ENCODE results near the gene FBLN2. TPM values are rescaled to one million over a fixed set of nuclear protein-coding genes. Genes with fewer than 3 reads are reported as not detected.

The FBLN2 gene
- total and polyA plus RNA-seq, 2 donors, result 12.2 to 15.3 TPM

DNA sequence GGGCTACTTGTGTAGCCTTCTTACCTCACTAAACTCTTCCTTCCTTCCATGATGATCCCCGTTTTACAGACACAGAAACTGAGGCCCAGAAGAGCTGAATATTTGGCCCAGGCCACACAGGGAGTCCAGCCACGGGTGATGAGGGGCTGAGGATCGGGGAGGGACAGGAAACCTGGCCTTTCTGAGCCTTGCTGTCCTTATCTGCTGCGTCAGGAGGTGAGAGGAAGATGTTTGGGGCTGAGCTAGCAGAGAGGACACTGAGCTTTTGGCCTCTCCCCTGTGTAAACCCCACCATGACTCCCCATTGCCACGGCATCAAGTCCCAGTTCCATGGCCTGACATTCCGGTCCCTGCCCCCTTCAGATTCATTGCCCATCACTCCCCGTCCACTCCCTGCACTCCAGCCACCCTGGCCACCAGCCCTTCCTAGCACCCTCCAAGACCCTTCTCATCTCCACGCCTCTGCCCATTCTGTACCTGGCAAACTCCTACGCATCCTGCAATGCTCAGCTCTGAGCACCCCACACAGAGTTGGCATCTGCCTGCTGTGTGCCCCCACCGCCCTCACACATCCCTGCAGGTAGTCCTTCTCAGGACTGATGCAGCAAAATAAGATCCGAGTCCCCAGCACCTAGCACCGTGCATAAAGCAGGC is 103.0 kb downstream of the FBLN2 start:
- WGBS, result 92% methylated on average over 12 of the region's 12 CpGs
- H3K27ac ChIP-seq (ENCODE audit: low read depth in 1 of 2, low read length in 1 of 2), result no peak overlapping the region
- DNase-seq (ENCODE audit: low read depth in 6 of 9, low spot score in 9 of 9), result no peak
- peaks cover 0 to 6% of the 10 kb centered on the region in 2 donors for H3K9me3 ChIP-seq (ENCODE audit: control insufficient read depth in 2 of 2, insufficient read depth in 1 of 2, low read length in 1 of 2)
- H3K4me1 ChIP-seq (ENCODE audit: control insufficient read depth in 2 of 2, insufficient read depth in 2 of 2, low read length in 2 of 2), result peaks cover 22 to 32% of the 10 kb centered on the region in 2 donors
- peaks cover 9 to 67% of the 10 kb centered on the region in 2 donors for H3K27me3 ChIP-seq (ENCODE audit: control insufficient read depth in 2 of 2, insufficient read depth in 1 of 2, low read length in 1 of 2)
- no peaks in the 10 kb centered on the region for H3K36me3 ChIP-seq (ENCODE audit: control insufficient read depth in 2 of 2, insufficient read depth in 2 of 2, low read length in 1 of 2)
- H3K4me3 ChIP-seq (ENCODE audit: low read length in 2 of 2), result no peak overlapping the region

DNA sequence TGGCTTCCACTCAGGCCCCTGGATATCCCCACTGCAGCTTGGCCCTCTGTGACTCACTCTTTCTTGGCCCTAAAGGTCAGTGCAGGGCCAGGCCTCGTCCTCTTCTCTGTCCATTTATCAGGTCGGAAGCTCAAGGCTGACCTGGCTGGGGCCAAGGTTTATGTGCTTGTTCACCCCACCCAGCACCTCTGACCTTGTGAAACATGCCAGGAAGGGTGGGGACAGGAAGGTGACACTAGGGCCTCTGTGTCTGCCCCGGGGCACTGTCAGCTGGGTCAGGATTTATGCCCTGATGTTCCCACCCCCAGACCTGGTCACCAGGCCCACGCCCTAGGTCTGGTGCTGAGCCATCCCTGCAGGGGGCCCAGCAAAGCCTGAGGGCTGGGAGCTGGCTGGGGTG is 103.8 kb downstream of the FBLN2 start:
- WGBS, result 80% methylated on average over 4 of the region's 4 CpGs
- no peaks in the 10 kb centered on the region for H3K36me3 ChIP-seq (ENCODE audit: control insufficient read depth in 2 of 2, insufficient read depth in 2 of 2, low read length in 1 of 2)
- H3K9me3 ChIP-seq (ENCODE audit: control insufficient read depth in 2 of 2, insufficient read depth in 1 of 2, low read length in 1 of 2), result peaks cover 0 to 6% of the 10 kb centered on the region in 2 donors
- H3K4me3 ChIP-seq (ENCODE audit: low read length in 2 of 2), result no peak overlapping the region
- no peak overlapping the region for H3K27ac ChIP-seq (ENCODE audit: low read depth in 1 of 2, low read length in 1 of 2)
- H3K27me3 ChIP-seq (ENCODE audit: control insufficient read depth in 2 of 2, insufficient read depth in 1 of 2, low read length in 1 of 2), result peaks cover 9 to 68% of the 10 kb centered on the region in 2 donors
- H3K4me1 ChIP-seq (ENCODE audit: control insufficient read depth in 2 of 2, insufficient read depth in 2 of 2, low read length in 2 of 2), result peaks cover 18 to 25% of the 10 kb centered on the region in 2 donors
- no peak for DNase-seq (ENCODE audit: low read depth in 6 of 9, low spot score in 9 of 9)

- 88% methylated on average over 20 of the region's 20 CpGs for WGBS
- peaks cover 9 to 74% of the 10 kb centered on the region in 2 donors for H3K27me3 ChIP-seq (ENCODE audit: control insufficient read depth in 2 of 2, insufficient read depth in 1 of 2, low read length in 1 of 2)
- no peak overlapping the region for H3K4me3 ChIP-seq (ENCODE audit: low read length in 2 of 2)
- H3K9me3 ChIP-seq (ENCODE audit: control insufficient read depth in 2 of 2, insufficient read depth in 1 of 2, low read length in 1 of 2), result peaks cover 0 to 6% of the 10 kb centered on the region in 2 donors
- no peaks in the 10 kb centered on the region for H3K36me3 ChIP-seq (ENCODE audit: control insufficient read depth in 2 of 2, insufficient read depth in 2 of 2, low read length in 1 of 2)
- DNase-seq (ENCODE audit: low read depth in 6 of 9, low spot score in 9 of 9), result no peak
- no peak overlapping the region for H3K27ac ChIP-seq (ENCODE audit: low read depth in 1 of 2, low read length in 1 of 2)
- peaks cover 14 to 16% of the 10 kb centered on the region in 2 donors for H3K4me1 ChIP-seq (ENCODE audit: control insufficient read depth in 2 of 2, insufficient read depth in 2 of 2, low read length in 2 of 2)
Observed at GRCh38 chr3:13653631-13654279, 104.8 kb downstream of the FBLN2 start.

GRCh38 chr3:13654330-13655060 is 105.6 kb downstream of the FBLN2 start:
- Histone ChIP-seq H3K27ac (ENCODE audit: low read depth in 1 of 2, low read length in 1 of 2) (no peak overlapping the region), H3K36me3 (ENCODE audit: control insufficient read depth in 2 of 2, insufficient read depth in 2 of 2, low read length in 1 of 2) (no peaks in the 10 kb centered on the region), H3K27me3 (ENCODE audit: control insufficient read depth in 2 of 2, insufficient read depth in 1 of 2, low read length in 1 of 2) (peaks cover 9 to 76% of the 10 kb centered on the region in 2 donors), H3K4me3 (ENCODE audit: low read length in 2 of 2) (no peak overlapping the region), H3K4me1 (ENCODE audit: control insufficient read depth in 2 of 2, insufficient read depth in 2 of 2, low read length in 2 of 2) (peaks cover 14 to 16% of the 10 kb centered on the region in 2 donors), H3K9me3 (ENCODE audit: control insufficient read depth in 2 of 2, insufficient read depth in 1 of 2, low read length in 1 of 2) (peaks cover 0 to 6% of the 10 kb centered on the region in 2 donors)
- DNase-seq (ENCODE audit: low read depth in 6 of 9, low spot score in 9 of 9), result peak in 2 of 9 donors; percentile 32 to 53
- WGBS, result 44% methylated on average over 15 of the region's 15 CpGs

GRCh38 chr3:13655061-13655913 is 106.4 kb downstream of the FBLN2 start:
- peak overlapping the region in 1 of 2 donors; percentile 15 for H3K4me3 ChIP-seq (ENCODE audit: low read length in 2 of 2)
- WGBS, result 9% methylated on average over 69 of the region's 70 CpGs
- peak in 2 of 9 donors; percentile 28 to 33 for DNase-seq (ENCODE audit: low read depth in 6 of 9, low spot score in 9 of 9)
- H3K36me3 ChIP-seq (ENCODE audit: control insufficient read depth in 2 of 2, insufficient read depth in 2 of 2, low read length in 1 of 2), result no peaks in the 10 kb centered on the region
- peaks cover 9 to 79% of the 10 kb centered on the region in 2 donors for H3K27me3 ChIP-seq (ENCODE audit: control insufficient read depth in 2 of 2, insufficient read depth in 1 of 2, low read length in 1 of 2)
- peaks cover 10% of the 10 kb centered on the region in 2 donors for H3K4me1 ChIP-seq (ENCODE audit: control insufficient read depth in 2 of 2, insufficient read depth in 2 of 2, low read length in 2 of 2)
- H3K27ac ChIP-seq (ENCODE audit: low read depth in 1 of 2, low read length in 1 of 2), result no peak overlapping the region
- peaks cover 0 to 6% of the 10 kb centered on the region in 2 donors for H3K9me3 ChIP-seq (ENCODE audit: control insufficient read depth in 2 of 2, insufficient read depth in 1 of 2, low read length in 1 of 2)

DNA sequence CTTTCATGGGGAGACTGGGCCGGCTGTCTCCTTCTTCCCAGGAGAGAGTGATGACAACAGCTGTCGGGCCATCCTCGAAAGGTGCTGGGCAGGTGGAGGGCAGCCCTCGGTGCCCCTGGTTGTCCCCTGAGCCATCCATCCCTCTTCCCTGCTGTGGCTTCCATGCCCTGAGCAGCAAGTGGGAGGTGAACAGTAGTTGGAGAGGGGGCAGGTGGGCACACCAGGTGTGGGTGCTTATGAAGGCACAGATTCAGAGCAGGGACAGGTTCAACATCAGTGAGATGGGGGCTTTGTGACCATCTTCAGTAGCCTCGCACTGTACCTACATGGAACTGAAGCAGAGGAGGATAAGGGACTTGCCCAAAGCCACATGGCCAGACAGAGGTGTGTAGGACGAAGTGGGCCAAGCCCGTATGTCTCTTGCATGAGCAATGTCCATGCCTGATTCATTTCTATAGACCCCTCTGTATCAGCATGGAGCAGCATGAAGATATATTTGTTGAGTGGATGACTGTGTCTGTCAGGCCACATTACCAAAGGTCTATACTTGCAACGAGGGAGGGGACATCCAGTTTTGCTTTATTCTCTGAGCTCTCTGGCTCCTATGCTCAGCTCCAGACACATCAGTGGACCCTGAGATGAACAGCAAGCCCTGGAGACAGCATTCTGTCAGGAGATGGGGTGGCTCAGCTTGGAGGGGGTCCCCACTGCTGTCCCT is 107.8 kb downstream of the FBLN2 start:
- no peak overlapping the region for H3K4me3 ChIP-seq (ENCODE audit: low read length in 2 of 2)
- WGBS, result 95% methylated on average over 8 of the region's 8 CpGs
- H3K27me3 ChIP-seq (ENCODE audit: control insufficient read depth in 2 of 2, insufficient read depth in 1 of 2, low read length in 1 of 2), result peaks cover 9 to 71% of the 10 kb centered on the region in 2 donors
- no peak for DNase-seq (ENCODE audit: low read depth in 6 of 9, low spot score in 9 of 9)
- H3K36me3 ChIP-seq (ENCODE audit: control insufficient read depth in 2 of 2, insufficient read depth in 2 of 2, low read length in 1 of 2), result no peaks in the 10 kb centered on the region
- H3K27ac ChIP-seq (ENCODE audit: low read depth in 1 of 2, low read length in 1 of 2), result no peak overlapping the region
- peaks cover 0 to 6% of the 10 kb centered on the region in 2 donors for H3K9me3 ChIP-seq (ENCODE audit: control insufficient read depth in 2 of 2, insufficient read depth in 1 of 2, low read length in 1 of 2)
- H3K4me1 ChIP-seq (ENCODE audit: control insufficient read depth in 2 of 2, insufficient read depth in 2 of 2, low read length in 2 of 2), result peaks cover 7 to 9% of the 10 kb centered on the region in 2 donors

DNA sequence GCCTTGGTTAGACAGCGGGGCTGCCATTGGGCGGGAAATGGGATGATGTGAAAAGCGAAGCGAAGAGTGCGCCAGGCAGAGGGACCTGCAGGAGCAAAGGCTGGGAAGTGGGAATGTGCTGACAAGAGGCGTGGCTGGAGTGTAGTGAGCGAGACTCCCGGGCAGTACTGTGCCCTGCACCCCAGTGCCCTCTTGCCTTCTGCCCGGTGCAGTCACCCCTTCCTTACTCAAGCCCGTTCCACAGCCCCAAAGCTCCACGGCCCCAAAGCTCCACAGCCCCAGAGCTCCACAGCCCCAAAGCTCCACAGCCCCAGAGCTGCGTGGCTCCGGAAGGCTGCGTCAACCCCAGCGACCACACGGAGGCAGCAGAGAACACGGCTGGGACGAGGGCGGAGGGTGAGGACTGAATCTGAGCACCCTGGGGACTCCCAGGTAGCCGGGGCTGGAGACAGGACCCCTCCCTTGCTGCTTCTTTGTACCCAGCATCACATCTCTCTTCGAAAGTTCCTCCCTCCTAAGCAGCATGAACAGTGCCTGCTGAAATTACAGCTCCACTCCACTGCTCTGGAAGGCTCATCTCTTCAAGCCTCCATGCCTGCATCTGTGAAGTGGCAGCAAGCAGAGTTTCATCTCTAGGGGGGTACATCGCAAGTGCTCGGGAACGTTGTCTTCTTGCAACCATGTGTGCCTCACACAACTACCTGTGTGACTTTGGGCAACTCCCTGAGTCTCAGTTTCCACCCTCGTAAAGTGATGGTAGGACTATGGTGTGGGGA is 108.9 kb downstream of the FBLN2 start:
- DNase-seq (ENCODE audit: low read depth in 6 of 9, low spot score in 9 of 9), result peak in 5 of 9 donors; percentile 21 to 79 (median 59)
- Histone ChIP-seq H3K4me3 (ENCODE audit: low read length in 2 of 2) (no peak overlapping the region), H3K4me1 (ENCODE audit: control insufficient read depth in 2 of 2, insufficient read depth in 2 of 2, low read length in 2 of 2) (peaks cover 7 to 9% of the 10 kb centered on the region in 2 donors), H3K27me3 (ENCODE audit: control insufficient read depth in 2 of 2, insufficient read depth in 1 of 2, low read length in 1 of 2) (peaks cover 9 to 61% of the 10 kb centered on the region in 2 donors), H3K27ac (ENCODE audit: low read depth in 1 of 2, low read length in 1 of 2) (no peak overlapping the region), H3K9me3 (ENCODE audit: control insufficient read depth in 2 of 2, insufficient read depth in 1 of 2, low read length in 1 of 2) (peaks cover 0 to 6% of the 10 kb centered on the region in 2 donors), H3K36me3 (ENCODE audit: control insufficient read depth in 2 of 2, insufficient read depth in 2 of 2, low read length in 1 of 2) (no peaks in the 10 kb centered on the region)
- WGBS, result 19% methylated on average over 25 of the region's 25 CpGs
